HG03159 (cell line): ENCODE measurements around the gene PTPRT.

Experiments
- ATAC-seq: cut with Tn5 transposase; IDR thresholded peaks from one replicate; pipeline ENCODE4 v1.9.1; 2021; ENCODE audit warnings: mild to moderate bottlenecking, moderate library complexity; ENCODE audit not compliant: unreplicated experiment

The PTPRT gene

DNA sequence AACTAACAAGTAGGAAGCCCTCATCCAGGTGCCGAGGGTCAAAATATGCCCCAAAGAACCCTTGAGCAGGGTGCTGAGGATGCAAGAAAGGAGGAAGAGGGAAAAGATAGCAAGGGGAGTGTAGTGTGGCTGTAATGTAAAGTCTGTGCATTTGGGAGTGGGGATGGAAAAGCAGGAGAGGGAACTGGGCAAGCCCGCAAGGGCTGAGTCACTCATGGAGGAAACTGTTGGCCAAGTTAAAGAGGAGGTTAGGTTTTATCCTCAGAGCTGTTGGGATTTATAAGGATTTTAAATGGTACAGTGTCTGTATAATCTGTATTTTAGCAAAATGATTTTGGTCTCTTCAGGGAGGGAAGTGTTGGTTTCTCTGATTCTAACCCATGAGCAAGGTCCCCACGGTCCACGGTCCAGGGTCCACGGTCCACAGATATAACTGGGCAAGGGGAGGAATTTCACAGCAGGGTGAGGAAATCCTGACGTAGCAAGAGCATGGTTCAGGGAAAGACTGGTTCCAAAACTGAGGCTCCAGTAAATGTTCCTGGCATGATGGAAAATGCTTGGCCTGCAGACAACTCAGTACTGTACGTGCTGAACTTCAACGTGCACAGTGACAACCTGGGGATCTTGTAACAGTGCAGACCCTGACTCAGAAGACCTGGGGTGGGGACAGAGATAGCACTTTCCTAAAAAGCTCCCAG lies 759.8 kb downstream of the PTPRT start:
- no peak for ATAC-seq

DNA sequence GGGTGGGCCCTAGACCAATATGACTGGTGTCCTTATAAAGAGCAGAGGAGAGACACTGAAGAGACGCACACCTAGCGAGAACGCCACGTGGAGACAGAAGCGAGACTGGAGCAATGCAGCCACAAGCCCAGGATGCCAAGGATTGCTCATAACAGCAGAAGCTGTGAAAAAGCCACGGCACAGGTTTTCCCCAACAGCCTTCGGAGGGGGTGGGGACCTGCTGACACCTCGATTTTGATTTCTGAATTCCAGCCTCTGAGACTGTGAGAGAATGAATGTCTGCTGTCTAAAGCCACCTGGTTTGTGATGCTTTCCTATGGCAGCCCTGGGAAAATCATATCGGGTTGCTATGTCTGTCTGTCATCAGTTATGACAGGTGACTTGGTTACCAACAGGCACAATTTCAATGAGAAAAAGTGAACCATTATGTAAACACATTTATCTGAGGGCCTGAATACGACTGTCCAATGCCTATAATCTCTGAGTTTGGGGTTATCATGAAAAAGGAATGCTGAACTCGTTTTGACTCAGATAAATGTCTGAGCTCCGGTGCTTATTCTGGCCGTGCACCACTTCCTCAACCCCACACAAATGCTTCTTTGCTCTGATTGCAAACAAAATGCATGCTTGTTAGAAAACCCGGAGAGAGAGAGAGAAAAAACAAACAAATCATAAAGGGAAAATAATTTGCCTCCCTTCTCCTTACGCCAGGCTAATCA lies 769.7 kb downstream of the PTPRT start:
- no peak for ATAC-seq

DNA sequence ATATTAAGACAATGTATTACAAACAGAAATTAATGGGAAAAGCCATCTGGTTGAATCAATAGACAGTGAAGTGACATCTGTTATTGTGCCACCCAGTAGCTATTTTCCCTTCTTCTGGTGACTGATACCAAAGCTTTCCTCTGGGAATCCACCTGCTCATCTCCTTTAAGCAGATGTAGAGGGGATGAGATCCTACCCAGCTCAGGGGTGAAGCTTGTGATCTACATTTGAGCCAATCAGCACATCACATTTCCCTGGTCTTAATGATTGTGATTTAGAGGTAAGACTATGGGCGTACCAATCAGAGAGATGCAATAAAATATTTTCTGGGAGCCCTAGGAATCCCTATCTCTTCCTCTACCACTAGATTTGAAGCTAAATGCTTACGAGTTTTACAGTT lies 782.9 kb downstream of the PTPRT start:
- no peak for ATAC-seq

DNA sequence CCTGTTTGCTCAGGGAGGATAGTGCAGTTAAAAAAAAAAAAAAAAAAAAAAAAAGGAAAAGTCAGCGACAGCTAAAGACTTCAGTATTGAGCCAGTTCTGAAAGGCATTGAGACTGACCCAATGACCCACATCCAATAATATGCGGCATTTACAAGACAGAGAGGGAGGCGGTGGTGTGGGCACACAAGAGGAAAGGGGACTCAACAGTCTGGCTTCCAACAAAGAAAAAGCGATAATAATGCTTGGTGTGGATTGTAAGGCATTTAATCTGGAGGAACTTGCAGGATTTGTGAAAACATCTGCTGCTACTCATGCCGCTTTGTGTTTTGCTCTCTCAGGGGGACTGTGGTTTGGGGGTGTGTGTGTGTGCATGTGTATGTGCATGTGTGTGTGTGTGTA lies 787.3 kb downstream of the PTPRT start:
- no peak for ATAC-seq

DNA sequence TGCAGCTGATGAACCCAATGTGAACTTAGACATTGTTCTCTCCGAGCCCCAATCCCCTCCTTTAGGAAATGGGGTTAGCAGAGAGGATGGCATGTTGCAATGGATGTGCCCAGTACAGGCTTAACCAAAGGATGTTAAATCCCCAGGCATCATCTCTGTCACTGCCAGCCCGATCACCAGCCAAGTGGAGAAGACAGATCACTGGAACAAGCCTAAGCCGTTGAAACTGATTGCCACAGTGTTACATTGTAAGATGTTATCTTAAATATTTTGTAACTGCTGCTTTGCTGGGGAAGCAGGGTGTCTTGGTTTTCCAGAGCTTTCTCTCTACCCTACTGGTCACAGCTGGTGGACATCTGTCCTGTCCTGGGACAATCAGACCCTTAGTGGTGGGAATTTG lies 788.1 kb downstream of the PTPRT start:
- no peak for ATAC-seq

DNA sequence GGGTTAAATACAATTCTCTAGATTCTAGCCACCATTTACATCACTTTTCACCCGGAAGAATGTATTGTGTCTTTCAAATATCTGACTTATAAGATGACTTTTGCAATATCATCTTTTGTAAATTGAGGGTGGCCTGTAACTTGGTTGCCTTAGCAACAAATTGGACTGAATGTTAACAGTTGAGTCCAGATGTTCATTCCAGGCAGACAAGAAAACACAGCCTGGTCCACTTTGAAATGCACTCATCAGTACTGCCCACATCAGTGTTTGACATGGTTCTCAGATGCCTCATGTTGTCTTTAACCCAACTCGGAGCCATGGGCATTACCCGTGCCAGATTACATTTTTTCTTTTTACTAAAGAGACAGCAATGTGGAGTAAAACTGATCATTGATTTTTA lies 789.9 kb downstream of the PTPRT start:
- no peak for ATAC-seq

DNA sequence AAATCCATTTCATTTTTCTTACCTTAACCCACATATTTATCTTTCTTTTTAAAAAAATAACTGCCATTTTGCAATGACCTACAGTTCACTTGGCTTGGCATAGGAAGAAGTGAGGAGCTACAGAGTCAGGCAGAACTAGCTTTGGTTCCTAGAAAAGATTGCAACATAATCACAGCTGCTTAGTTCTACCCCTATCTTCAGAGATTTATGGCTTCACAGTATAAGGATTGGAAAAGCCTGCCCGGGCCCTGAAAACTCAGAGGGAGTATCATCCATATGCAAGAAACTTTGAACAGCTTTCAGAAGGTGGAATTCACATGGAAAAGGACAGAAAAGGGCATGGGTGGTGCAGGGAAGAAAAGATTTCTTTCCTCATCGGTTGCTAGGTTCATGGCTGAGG lies 797.3 kb downstream of the PTPRT start:
- no peak for ATAC-seq

DNA sequence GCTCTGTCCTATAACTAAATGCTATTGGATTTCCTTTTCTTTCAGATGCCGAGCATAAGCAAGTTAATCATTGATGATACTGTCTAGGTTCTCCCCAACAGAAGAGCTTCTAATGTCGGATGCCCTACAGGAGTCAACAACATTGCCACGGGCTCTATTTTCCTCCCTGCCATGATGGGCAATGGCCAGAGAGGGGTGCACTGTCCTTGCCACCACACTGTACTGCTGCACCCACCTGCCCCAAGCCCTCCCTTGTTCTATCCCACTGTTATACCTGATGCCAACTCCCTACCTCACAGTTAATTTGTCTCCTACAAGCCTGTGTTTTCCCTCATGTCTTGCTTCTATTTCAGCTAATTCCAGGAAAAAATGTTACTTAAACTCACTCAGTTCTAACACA lies 797.9 kb downstream of the PTPRT start:
- ATAC-seq, result no peak

DNA sequence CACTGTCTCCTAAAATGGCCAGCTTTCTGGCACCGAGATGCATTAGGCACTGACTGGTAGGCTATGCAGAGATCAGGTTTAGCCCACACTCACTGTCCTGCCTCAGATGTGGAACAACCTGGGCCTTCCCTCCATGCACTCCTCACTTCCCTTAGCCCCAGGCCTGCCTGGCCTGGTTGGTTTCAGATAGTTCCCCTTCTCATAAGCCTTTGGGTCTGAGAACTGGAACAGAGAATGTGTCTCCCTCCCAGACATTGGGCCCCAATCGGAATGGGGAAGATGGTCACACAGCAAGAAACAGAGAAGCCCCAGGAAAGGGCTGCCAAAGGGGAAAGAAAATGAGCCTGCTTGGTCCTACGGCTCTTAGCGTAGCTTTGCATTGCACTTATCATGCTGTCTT lies 809.4 kb downstream of the PTPRT start:
- no peak for ATAC-seq

DNA sequence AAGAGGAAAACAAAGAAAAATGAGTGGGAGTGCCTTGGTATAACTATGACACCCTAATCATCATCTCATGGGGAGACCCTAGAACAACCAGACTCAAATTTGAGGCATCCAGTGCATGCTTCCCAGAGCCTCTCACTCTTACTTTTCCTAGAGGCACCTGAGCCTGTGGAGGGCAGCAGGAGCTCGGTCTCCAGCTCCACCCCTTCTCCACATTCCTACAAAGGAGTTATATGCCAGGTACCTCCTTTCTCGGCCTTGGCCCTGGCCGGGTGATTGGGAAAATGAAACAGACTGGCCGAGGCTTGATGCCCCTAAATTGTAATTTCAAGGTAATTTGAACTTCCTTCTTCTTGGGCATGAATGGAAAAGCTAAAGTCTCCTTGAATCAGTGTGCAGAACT lies 810.3 kb downstream of the PTPRT start:
- ATAC-seq, result no peak

DNA sequence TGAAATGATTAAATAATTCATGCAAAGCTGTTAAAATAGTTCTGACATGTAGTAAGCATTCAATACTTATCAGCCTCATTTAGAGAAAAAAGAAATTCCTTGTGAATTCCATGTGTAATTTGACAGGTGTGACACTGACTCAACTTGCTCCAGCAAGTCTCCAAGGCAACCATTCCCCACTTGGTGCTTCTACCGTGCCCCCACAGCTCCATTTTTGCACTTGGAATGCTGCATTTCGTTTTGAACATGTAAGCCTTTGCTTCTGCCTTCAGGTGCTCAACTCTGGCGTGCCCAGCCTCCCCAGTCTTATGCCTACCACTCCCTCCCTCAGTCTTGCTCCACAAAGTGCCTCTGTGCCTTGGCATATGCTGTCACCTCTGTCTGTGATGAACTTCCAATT lies 810.9 kb downstream of the PTPRT start:
- ATAC-seq, result no peak

DNA sequence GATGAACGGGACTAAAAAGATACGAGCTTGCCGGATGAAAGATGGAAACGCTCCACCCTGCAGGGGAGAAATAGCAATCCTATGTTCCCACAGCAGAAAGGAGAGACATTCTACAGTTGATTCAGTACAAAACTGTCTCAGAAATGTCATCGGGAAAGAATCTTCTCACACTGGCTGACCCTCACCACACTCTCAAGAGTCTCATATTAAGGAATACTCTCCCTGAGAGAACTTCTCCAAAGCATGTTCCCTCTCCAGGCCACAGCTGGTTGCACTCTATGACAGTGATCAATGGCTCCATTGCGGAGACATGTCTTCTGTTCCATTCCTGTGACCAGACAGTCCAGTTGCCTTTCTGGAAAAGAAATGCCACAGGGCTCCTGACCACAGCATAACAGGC lies 813.6 kb downstream of the PTPRT start:
- no peak for ATAC-seq

DNA sequence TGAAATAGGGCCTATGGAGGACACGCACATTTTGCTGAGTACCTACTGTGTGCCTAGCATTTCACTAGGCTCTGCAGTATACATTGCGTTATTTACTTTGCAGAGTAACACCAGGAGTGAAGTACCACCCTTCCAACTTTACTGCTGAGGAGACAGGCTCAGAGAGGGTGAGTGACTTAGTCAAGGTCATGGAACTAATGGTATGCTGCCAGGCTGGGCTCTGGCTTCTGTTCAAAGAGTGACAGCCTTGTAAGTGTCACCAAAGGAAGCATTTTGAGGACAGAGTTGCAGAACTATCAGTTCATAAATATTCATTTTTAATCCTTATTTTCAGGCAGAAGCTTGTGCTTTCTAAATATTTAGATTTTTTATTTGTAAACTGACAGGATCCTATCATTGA lies 816.7 kb downstream of the PTPRT start:
- no peak for ATAC-seq

DNA sequence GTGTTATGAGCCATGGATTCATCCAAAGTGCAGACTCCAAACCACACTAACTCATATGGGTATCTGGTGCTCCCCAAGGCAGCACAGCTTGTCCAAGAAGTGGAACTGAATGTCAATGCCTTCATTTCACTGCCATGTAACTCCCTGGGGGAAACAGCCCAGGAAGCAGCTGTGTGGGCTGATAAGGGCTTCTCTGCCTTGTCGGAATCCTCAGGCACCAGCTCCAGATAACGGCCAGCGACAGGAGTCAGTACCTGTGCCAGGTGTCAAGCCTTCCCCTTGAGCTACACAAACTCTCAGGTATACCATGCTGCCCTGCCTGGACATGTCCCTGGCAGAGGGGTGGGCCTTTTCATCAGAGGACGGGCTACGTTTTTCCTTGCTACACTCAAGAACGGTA lies 819.6 kb downstream of the PTPRT start:
- no peak for ATAC-seq

DNA sequence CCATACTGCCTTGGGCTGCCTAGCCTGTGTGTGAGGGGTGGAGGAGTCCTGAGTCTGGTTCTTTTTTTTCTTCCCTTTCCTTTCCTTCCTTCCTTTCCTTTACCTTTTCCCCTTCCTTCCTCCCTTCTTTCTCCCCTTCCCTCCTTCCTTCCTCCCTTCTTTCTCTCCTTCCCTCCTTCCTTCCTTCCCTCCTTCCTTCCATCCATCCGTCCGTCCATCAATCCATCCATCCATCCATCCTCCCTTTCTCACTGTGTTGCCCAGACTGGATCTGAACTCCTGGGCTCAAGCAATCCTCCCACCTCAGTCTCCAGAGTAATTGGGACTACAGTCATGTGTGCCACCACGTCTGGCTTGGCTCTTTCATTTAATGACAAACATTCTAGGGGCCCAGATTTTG lies 820.8 kb downstream of the PTPRT start:
- ATAC-seq, result no peak

DNA sequence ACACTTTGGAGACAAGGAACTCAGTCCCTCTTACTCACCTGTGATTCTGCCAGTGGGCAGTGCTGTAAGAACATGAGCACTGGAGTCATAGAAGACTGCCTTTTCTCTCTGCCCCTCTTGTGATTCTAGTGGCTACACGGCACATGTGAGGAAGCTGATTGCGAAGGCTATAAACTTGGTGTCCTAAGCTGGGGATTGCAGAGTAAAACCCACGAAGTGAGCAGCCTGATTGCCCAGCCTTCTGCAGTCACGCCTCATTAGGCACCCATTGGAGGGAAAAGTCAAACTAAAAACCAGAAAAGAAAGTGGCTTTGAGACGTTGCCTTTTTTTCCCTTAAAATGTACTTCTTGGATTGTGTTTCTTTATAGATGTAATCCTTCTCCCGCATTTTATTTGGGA lies 823.1 kb downstream of the PTPRT start:
- ATAC-seq, result no peak

DNA sequence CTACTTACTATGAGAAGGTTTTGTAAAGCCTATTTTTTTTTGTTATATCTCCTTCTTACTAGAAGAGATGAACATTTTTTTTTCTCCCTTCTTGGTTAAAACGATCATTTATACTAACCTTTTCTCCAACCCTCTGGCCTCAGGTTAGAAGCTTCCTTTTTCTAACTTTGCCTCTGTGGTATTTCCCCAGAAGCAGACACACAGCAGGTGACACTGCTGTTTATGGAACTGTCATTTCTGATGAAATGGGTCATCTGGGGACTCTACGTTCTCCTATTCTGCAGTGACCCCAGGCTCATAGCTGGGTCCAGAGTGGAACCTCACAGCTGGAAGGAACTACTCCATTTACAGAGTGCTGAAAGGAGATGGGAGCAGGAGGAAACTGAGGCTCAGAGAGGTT lies 825.3 kb downstream of the PTPRT start:
- ATAC-seq, result no peak

DNA sequence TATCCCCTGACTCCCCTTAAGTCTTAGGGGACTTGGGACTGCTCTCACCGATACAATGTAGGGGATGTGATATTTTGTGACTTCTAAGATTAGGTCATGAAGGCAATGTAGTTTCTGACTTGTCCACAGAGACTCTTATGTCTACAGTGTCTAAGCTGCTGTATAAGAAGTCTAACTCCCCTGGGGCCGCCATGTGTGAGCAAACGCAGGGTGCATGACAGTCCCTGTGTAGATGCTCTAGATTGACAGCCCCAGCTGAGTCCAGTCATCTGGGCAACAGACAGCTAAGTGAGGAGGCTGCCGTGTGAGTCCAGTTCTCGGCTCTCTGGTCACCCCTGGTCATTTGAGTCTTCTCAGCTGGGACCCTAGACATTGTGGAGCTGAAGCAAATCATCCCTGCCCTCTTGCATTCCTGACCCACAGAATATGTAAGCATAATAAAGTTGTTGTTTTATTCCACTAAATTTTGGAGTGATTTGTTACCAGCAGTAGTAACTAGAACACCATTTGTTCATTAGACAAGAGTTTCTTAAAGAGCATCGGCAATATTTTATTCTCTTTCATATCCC lies 828.2 kb downstream of the PTPRT start:
- ATAC-seq, result no peak

DNA sequence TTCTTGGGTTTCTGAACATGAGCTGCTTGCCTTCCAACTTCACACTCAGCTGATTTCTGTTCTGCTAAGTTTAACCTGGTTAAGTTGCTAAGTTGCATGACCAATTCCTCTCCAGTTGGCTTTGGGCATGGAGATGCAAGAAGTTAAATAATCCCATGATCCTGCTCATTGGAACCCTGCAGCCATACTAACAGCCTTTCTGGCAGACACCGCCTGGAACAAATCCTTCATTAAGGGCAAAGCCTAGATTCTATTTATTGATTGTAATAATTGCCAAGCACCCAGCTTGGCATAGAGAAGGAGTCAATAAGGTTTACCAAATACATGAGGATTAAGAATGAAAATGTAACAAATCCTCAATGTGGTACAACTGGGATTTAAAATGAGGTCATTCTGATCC lies 829.1 kb downstream of the PTPRT start:
- no peak for ATAC-seq

DNA sequence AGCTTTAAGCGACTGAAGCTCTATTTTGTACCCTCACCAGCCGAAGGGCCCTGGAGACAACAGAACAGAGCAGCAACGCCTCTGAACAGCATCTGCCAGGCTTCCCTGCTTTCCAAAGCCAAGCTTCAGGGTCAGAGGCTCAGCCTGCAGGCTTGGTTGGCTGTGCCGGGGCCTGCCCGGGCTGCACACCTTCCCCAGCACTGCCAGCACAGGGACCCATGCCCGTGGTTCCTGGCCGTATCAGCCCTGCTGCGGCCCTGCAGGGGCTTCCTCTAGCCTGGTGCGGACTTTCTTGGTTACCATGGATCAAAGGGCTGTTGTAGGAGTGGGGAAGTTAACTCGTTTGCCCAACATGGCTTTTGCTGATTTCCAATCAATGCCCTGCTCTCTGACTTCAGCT lies 830.1 kb downstream of the PTPRT start:
- ATAC-seq, result no peak

DNA sequence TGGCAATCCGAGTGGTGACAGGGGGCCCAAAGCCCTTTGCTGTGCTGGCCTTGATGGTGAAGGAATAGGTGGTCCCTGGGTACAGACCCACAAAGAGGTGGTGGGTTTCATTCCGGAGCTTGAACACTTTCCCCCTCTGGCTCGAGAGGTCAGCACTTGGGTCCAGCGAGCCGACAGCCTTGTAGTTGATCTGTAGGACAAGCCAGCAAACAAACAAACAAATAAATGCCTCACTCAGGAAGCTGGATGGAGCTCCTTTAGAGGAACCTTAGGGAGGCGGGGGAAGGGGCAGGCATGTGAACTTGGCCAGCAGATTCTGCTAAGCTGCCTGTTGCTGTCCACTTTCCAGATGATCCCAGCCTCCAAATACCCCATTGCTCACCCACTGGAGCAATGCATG lies 837.6 kb downstream of the PTPRT start:
- no peak for ATAC-seq

DNA sequence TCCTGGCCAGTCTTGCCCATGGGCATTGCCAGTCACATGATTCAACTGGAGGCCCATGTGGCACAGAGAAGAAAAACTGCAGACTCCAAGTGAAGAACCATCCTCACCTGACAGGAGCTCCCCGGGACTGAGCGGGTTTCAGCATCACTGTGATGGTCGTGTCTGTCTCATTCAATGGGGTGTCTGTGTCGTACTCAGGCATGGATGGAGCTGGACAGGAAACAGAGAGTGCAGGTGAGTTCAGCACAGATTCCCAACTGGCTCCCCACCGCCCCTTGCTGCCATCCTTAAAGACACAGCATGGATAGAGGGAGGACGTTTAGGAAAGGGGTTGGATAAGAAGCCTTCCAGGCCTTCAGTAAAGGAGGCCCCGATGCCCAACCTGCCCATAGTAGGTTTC lies 839.2 kb downstream of the PTPRT start:
- no peak for ATAC-seq
